Testis (tissue), 3 donors: Measurements from ENCODE around the gene MACROD1. TPM values are rescaled to one million over a fixed set of nuclear protein-coding genes. Genes with fewer than 3 reads are reported as not detected.

Source experiments
- DNase-seq: peaks from one replicate; pipeline ENCODE4 v3.0.0-alpha.2; 2019
- H3K27ac ChIP-seq, 2 donors: fragments of 200-600 bp; sonication (generic); one replicate each; pipeline ENCODE4 v1.5.1; 2019
- H3K27me3 ChIP-seq: fragments of 200-600 bp; sonication (generic); one replicate; pipeline ENCODE4 v1.5.1; 2019
- H3K36me3 ChIP-seq: fragments of 200-600 bp; sonication (generic); one replicate; pipeline ENCODE4 v1.5.1; 2017; ENCODE audit warnings: low read depth; ENCODE audit errors: missing control alignments
- H3K4me1 ChIP-seq: fragments of 200-600 bp; sonication (generic); one replicate; pipeline ENCODE4 v1.5.1; 2019
- H3K4me3 ChIP-seq, 2 donors: fragments of 200-600 bp; sonication (generic); one replicate each; pipeline ENCODE4 v1.5.1; 2017 to 2019
- H3K9me3 ChIP-seq: fragments of 200-600 bp; sonication (generic); one replicate; pipeline ENCODE4 v1.5.1; 2017
- POLR2A ChIP-seq: fragments of 450-650 bp; IDR thresholded peaks from one replicate; pipeline ENCODE4 v1.6.1; 2017; ENCODE audit warnings: antibody characterized with exemption, mild to moderate bottlenecking, moderate library complexity
- WGBS, 2 donors: methylation state at CpG; one replicate each; pipeline ENCODE4 v1.1.5; 2018; 5-methylcytosine and 5-hydroxymethylcytosine counted together
- intact Hi-C: fragments of 100-400 bp; cut with DNase I; formaldehyde crosslinking; loops from one replicate; pipeline ENCODE4 v1.15.1; 2023; ENCODE audit warnings: low total_unique reads
- polyA plus RNA-seq: library from polyadenylated mRNA; stranded (reverse); fragments of 350-450 nt; fragmentation: Illumina TruSeq; extraction: RNeasy Lipid Tissue Mini Kit (QIAGEN cat#74804); gene quantifications from one replicate; pipeline ENCODE4 v1.2.3, GENCODE V29; 2014; ENCODE audit warnings: low read depth, low replicate concordance; ENCODE audit not compliant: insufficient read depth
- total RNA-seq, 2 donors: library from RNA; depleted of rRNA; stranded (reverse); fragments of >200 nt; gene quantifications; one replicate each; pipeline ENCODE4 v1.2.3, GENCODE V29; 2016
- TF ChIP-seq, protein P1 (sequence below), 3 experiments: fragments of 450-650 bp in 2 of 3; fragments of 200-600 bp in 1 of 3; sonication (generic) in 1 of 3; IDR thresholded peaks; one replicate each; pipeline ENCODE4 v1.5.1; 2016 to 2019; ENCODE audit warnings: antibody characterized with exemption in 3 of 3, mild to moderate bottlenecking in 2 of 3, moderate library complexity in 1 of 3

MACROD1 gene
- total and polyA plus RNA-seq, 3 donors from 2014 or later: 13.3 to 15.3 (median 14.1) TPM

DNA sequence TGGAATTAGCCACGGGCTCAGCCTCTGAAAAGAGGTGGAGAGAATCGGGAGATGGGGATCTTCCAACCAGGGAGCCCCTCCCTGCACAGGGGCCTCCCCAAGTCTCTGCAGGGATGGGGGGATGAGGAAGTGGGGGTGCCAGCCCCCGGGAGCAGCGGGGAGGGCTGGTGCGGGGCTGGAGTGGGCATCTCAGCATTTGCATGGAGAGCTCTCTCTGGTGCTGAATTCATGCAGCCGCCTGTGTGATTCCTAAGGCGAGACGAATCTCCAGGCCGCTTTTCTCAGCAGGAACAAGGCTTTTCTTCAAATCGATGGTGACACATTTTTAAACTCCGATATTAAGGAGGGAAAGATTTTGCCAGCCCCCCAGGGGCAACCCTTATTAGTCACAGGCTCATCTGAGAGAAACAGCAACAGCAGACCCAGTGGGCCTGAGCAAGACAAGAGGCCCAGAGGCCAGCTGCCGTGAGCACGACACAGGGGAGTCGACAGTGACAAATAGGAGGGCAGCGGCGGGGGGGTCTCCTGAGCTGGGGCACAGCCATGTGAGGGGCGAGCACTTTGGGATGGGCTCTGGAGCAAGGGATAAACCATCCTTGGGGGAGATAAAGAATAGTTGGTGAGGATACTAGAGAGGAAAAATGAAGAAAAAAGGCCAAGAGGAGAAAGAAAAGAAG, 29.0 kb downstream of the MACROD1 start:
- no peaks in the 10 kb centered on the region for H3K9me3 ChIP-seq
- H3K27ac ChIP-seq: no peak overlapping the region
- H3K27me3 ChIP-seq: no peaks in the 10 kb centered on the region
- no peak overlapping the region for H3K4me3 ChIP-seq
- DNase-seq: no peak
- intact Hi-C loops: no loop called here
- TF ChIP-seq POLR2A: no peak
- no peaks in the 10 kb centered on the region for H3K4me1 ChIP-seq
- WGBS, 2 donors: 84 to 85% methylated on average over 12 to 17 of the region's 17 CpGs
- H3K36me3 ChIP-seq: no peaks in the 10 kb centered on the region

DNA sequence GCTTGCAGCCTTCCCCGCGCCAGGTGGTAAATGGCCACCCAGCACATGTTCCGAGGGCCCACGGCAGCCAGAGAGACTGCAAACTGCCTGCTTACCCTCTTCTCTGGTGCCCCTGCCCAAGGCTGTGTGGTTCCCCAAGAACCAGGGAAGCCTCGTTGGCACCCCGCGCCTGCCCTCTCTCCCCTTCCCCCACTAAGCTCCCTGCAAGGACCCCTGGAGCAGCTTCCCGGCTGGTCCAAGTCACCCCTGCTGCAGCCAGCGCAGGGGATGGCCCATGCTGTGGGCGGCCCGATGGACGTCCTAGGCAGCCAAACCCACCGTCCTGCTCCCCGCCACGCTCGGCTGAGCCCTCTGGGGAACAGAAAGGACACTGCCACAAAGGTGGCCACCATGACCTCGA, 30.2 kb downstream of the MACROD1 start:
- TF ChIP-seq, protein P1, sequence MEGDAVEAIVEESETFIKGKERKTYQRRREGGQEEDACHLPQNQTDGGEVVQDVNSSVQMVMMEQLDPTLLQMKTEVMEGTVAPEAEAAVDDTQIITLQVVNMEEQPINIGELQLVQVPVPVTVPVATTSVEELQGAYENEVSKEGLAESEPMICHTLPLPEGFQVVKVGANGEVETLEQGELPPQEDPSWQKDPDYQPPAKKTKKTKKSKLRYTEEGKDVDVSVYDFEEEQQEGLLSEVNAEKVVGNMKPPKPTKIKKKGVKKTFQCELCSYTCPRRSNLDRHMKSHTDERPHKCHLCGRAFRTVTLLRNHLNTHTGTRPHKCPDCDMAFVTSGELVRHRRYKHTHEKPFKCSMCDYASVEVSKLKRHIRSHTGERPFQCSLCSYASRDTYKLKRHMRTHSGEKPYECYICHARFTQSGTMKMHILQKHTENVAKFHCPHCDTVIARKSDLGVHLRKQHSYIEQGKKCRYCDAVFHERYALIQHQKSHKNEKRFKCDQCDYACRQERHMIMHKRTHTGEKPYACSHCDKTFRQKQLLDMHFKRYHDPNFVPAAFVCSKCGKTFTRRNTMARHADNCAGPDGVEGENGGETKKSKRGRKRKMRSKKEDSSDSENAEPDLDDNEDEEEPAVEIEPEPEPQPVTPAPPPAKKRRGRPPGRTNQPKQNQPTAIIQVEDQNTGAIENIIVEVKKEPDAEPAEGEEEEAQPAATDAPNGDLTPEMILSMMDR (IDR thresholded peaks at IDR 0.05): no peak
- TF ChIP-seq POLR2A: no peak
- Histone ChIP-seq H3K27me3 (no peaks in the 10 kb centered on the region), H3K4me3 (no peak overlapping the region), H3K4me1 (no peaks in the 10 kb centered on the region), H3K36me3 (no peaks in the 10 kb centered on the region), H3K27ac (no peak overlapping the region), H3K9me3 (no peaks in the 10 kb centered on the region)
- no peak for DNase-seq
- intact Hi-C loops: no loop called here
- 94 to 97% methylated on average over 6 to 17 of the region's 17 CpGs for WGBS, 2 donors

DNA sequence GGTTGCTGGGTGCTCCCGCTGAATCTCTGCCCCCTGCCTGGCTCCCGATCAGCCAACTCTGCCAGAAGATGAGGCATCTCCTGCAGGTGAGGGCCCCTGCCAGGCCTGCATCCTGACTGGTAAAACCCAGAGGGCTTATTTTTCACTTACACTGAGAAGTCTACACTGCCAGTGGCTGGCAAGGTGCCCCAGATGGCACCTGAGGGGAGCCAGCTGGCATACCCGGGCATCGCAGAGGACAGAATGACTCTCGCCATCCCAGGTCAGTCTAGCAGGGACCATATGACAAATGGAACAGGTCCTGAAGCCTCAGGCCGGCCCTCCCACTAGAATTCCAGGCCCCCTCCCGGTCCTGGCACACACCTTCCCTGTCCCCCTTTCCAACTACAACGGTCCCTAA, 30.9 kb downstream of the MACROD1 start:
- 98% methylated on average over 7 to 8 of the region's 8 CpGs for WGBS, 2 donors

DNA sequence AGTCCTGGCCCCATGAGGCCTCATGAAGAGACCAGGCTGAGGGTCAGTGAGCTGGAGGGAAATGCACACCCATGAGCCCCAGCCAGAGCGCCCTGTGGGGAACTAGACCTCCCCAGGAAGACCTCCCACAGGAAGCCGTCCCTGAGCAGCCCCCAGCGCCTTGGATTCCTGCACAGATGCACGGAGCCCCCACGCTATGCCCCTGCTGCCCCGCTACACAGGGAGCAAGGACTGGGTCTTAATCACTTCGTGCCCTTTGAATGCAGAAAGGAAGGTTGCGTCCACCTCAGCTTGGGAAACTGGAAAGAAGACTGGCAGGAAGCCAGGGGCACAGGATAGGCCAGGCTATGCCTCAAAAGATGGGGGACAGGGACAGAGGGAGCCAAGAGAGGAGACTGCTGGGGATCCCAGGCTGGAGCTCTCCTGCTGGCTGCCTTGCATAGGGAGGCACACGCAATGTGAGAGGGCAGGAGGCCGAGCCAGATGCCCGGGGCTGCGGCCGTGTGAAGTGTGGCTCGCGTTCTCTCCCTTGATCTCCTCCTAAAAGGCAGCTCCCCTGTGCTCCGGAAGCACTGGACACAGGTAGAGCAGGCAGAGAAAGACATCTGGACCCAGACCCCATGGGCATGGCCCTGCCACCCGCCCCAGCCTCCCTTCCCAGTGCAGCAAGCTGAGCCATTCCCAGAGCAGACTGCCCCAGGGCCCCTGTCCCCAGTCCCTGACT, 32.8 kb downstream of the MACROD1 start:
- no peaks in the 10 kb centered on the region for H3K36me3 ChIP-seq
- no peaks in the 10 kb centered on the region for H3K4me1 ChIP-seq
- H3K27me3 ChIP-seq: no peaks in the 10 kb centered on the region
- no peaks in the 10 kb centered on the region for H3K9me3 ChIP-seq
- WGBS, 2 donors: 94 to 100% methylated on average over 14 to 16 of the region's 17 CpGs
- H3K27ac ChIP-seq: no peak overlapping the region
- intact Hi-C loops: no loop called here
- DNase-seq: no peak
- H3K4me3 ChIP-seq: no peak overlapping the region
- TF ChIP-seq, protein P1 (IDR thresholded peaks at IDR 0.05): no peak
- no peak for TF ChIP-seq POLR2A

More for the DNA sequence above, 30.9 kb downstream of the MACROD1 start:
- Histone ChIP-seq H3K27ac (no peak overlapping the region), H3K4me3 (no peak overlapping the region), H3K36me3 (no peaks in the 10 kb centered on the region), H3K9me3 (no peaks in the 10 kb centered on the region), H3K27me3 (no peaks in the 10 kb centered on the region), H3K4me1 (no peaks in the 10 kb centered on the region)
- no peak for TF ChIP-seq POLR2A
- intact Hi-C loops: no loop called here
- no peak for DNase-seq

DNA sequence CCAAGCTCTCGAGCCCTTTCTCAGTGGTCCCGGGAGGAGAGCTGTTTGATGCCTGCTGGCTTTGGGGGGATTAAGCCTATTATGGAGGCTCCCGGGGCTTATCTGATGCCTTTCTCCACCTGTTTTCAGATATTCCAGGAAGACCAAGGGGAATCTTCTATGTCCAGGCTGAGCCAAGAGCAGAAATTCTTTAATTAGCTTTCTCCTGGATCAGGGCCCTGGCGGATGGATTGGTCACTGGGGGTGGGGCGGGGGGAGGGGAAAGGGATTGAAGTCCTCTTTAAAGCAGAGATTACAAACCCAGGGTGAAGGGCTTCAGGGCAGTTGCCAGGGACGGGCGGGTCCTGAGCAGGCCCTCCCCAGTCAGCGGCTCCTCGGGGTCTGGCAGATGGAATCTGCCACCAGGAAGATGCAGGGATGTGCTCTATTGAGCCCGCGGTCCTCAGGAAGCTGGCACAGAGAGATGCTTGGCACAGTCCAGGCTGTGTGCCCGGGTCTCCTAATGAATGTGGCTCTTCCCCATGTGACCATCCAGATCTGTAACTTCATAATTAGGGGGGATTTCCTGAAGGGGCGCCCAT, 33.6 kb downstream of the MACROD1 start:
- 80 to 84% methylated on average over 13 of the region's 13 CpGs for WGBS, 2 donors

More for the DNA sequence above, 33.6 kb downstream of the MACROD1 start:
- Histone ChIP-seq H3K36me3 (no peaks in the 10 kb centered on the region), H3K4me3 (no peak overlapping the region), H3K9me3 (no peaks in the 10 kb centered on the region), H3K4me1 (no peaks in the 10 kb centered on the region), H3K27me3 (no peaks in the 10 kb centered on the region), H3K27ac (no peak overlapping the region)
- no peak for DNase-seq
- no peak for TF ChIP-seq POLR2A
- TF ChIP-seq, protein P1 (IDR thresholded peaks at IDR 0.05): no peak
- intact Hi-C loops: no loop called here
